H9 (cell line): Measurements from ENCODE around the gene CES5A. TPM values are rescaled to one million over a fixed set of nuclear protein-coding genes. Genes with fewer than 3 reads are reported as not detected.

Experiments used
- DNase-seq: peaks from one replicate; pipeline ENCODE4 v3.0.0-alpha.2; 2017
- H2AFZ ChIP-seq: one replicate; pipeline ENCODE4 v1.6.1; 2013; ENCODE audit warnings: mild to moderate bottlenecking, low read length, control low read depth, moderate library complexity
- H2AK5ac ChIP-seq: 2 replicates; pipeline ENCODE4 v1.6.1; 2013; ENCODE audit warnings: low read length, control low read depth, mixed read lengths; ENCODE audit not compliant: insufficient read length
- H2BK120ac ChIP-seq: one replicate; pipeline ENCODE4 v1.6.1; 2013; ENCODE audit warnings: low read depth, mild to moderate bottlenecking, low read length, control low read depth, inconsistent platforms; ENCODE audit not compliant: poor library complexity, severe bottlenecking
- H2BK12ac ChIP-seq: 2 replicates; pipeline ENCODE4 v1.6.1; 2013; ENCODE audit warnings: low read length, control low read depth, mixed read lengths, low read depth; ENCODE audit not compliant: insufficient read length
- H2BK15ac ChIP-seq: 2 replicates; pipeline ENCODE4 v1.6.1; 2013; ENCODE audit warnings: low read depth, low read length, control low read depth
- H2BK20ac ChIP-seq: one replicate; pipeline ENCODE4 v1.6.1; 2013; ENCODE audit warnings: low read depth, mild to moderate bottlenecking, low read length, control low read depth, inconsistent platforms; ENCODE audit not compliant: poor library complexity, severe bottlenecking
- H2BK5ac ChIP-seq: 2 replicates; pipeline ENCODE4 v1.6.1; 2013; ENCODE audit warnings: low read length, control low read depth, mixed read lengths; ENCODE audit not compliant: insufficient read length
- H3K14ac ChIP-seq: 2 replicates; pipeline ENCODE4 v1.6.1; 2013; ENCODE audit warnings: low read length, control low read depth; ENCODE audit not compliant: insufficient read depth
- H3K18ac ChIP-seq: 2 replicates; pipeline ENCODE4 v1.6.1; 2013; ENCODE audit warnings: low read depth, mild to moderate bottlenecking, mixed read lengths, low read length, control low read depth; ENCODE audit not compliant: insufficient read length
- H3K23ac ChIP-seq: 2 replicates; pipeline ENCODE4 v1.6.1; 2013; ENCODE audit warnings: low read length, control low read depth, mixed read lengths, low read depth; ENCODE audit not compliant: insufficient read length
- H3K23me2 ChIP-seq: 2 replicates; pipeline ENCODE4 v1.6.1; 2013; ENCODE audit warnings: low read depth, mild to moderate bottlenecking, mixed read lengths, low read length, control low read depth; ENCODE audit not compliant: insufficient read length, poor library complexity, severe bottlenecking
- H3K27ac ChIP-seq: 2 replicates; pipeline ENCODE4 v1.5.1; 2013; ENCODE audit warnings: low read length, control low read depth, mixed read lengths, low read depth; ENCODE audit not compliant: insufficient read length
- H3K27me3 ChIP-seq: 2 replicates; pipeline ENCODE4 v1.6.1; 2013; ENCODE audit warnings: low read length, control low read depth, inconsistent platforms; ENCODE audit not compliant: insufficient read depth
- H3K4ac ChIP-seq: 2 replicates; pipeline ENCODE4 v1.6.1; 2013; ENCODE audit warnings: low read depth, mild to moderate bottlenecking, control low read depth, inconsistent platforms, low read length, moderate library complexity
- H3K4me1 ChIP-seq: 2 replicates; pipeline ENCODE4 v1.6.1; 2013; ENCODE audit warnings: low read length, control low read depth, inconsistent platforms; ENCODE audit not compliant: insufficient read depth
- H3K4me2 ChIP-seq: 2 replicates; pipeline ENCODE4 v1.6.1; 2013; ENCODE audit warnings: low read length, control low read depth, mixed read lengths; ENCODE audit not compliant: insufficient read length, insufficient read depth
- H3K56ac ChIP-seq: 2 replicates; pipeline ENCODE4 v1.6.1; 2013; ENCODE audit warnings: low read depth, mild to moderate bottlenecking, mixed read lengths, low read length, control low read depth; ENCODE audit not compliant: insufficient read length
- H3K79me1 ChIP-seq: 2 replicates; pipeline ENCODE4 v1.6.1; 2013; ENCODE audit warnings: low read depth, mild to moderate bottlenecking, moderate library complexity, low read length, control low read depth, inconsistent platforms; ENCODE audit not compliant: insufficient read depth, poor library complexity, severe bottlenecking
- H3K79me2 ChIP-seq: 2 replicates; pipeline ENCODE4 v1.6.1; 2013; ENCODE audit warnings: low read length, control low read depth, inconsistent platforms; ENCODE audit not compliant: insufficient read depth
- H3K9ac ChIP-seq: 2 replicates; pipeline ENCODE4 v1.6.1; 2013; ENCODE audit warnings: low read length, control low read depth, mixed read lengths; ENCODE audit not compliant: insufficient read length; ENCODE audit errors: extremely low read depth
- H3K9me3 ChIP-seq: one replicate; pipeline ENCODE4 v1.6.1; 2013; ENCODE audit warnings: low read depth, low read length, inconsistent platforms; ENCODE audit not compliant: control insufficient read depth
- H3T11ph ChIP-seq: one replicate; pipeline ENCODE4 v1.6.1; 2013; ENCODE audit warnings: mild to moderate bottlenecking, low read length, control low read depth, inconsistent platforms
- H4K20me1 ChIP-seq: one replicate; pipeline ENCODE4 v1.6.1; 2013; ENCODE audit not compliant: control insufficient read depth, insufficient read length, insufficient read depth
- H4K5ac ChIP-seq: 2 replicates; pipeline ENCODE4 v1.6.1; 2013; ENCODE audit warnings: low read depth, mild to moderate bottlenecking, mixed read lengths, low read length, control low read depth; ENCODE audit not compliant: insufficient read length
- H4K8ac ChIP-seq: replicated peaks from 2 replicates; pipeline ENCODE4 v1.6.1; 2013; ENCODE audit warnings: low read length, control low read depth, mixed read lengths, low read depth; ENCODE audit not compliant: insufficient read length
- H4K91ac ChIP-seq: 2 replicates; pipeline ENCODE4 v1.6.1; 2013; ENCODE audit warnings: low read depth, mild to moderate bottlenecking, moderate library complexity, mixed read lengths, low read length, control low read depth; ENCODE audit not compliant: insufficient read length
- H3K27ac Mint-ChIP-seq, 3 experiments: 2 replicates in 2 of 3; 3 replicates in 1 of 3; pipeline ENCODE4 v1.8.0; 2020 to 2021; ENCODE audit warnings: mixed read lengths in 3 of 3, mild to moderate bottlenecking in 1 of 3, moderate library complexity in 1 of 3
- H3K27me3 Mint-ChIP-seq: 2 replicates; pipeline ENCODE4 v1.8.0; 2021; ENCODE audit warnings: low read depth, mild to moderate bottlenecking, moderate library complexity, mixed read lengths
- H3K36me3 Mint-ChIP-seq, 3 experiments: 2 replicates in 2 of 3; 3 replicates in 1 of 3; pipeline ENCODE4 v1.8.0; 2020 to 2021; ENCODE audit warnings: low read depth in 3 of 3, mixed read lengths in 3 of 3; ENCODE audit not compliant: insufficient read depth in 1 of 3
- H3K4me1 Mint-ChIP-seq, 2 experiments: 2 replicates each; pipeline ENCODE4 v1.8.0; 2020; ENCODE audit warnings: mixed read lengths in 2 of 2
- H3K4me3 Mint-ChIP-seq, 2 experiments: 2 replicates in 1 of 2; 3 replicates in 1 of 2; pipeline ENCODE4 v1.8.0; 2020 to 2021; ENCODE audit warnings: mild to moderate bottlenecking in 2 of 2, mixed read lengths in 2 of 2, moderate library complexity in 1 of 2
- H3K9me3 Mint-ChIP-seq, 2 experiments: 2 replicates in 1 of 2; 3 replicates in 1 of 2; pipeline ENCODE4 v1.8.0; 2020; ENCODE audit warnings: mild to moderate bottlenecking in 2 of 2, mixed read lengths in 2 of 2, moderate library complexity in 1 of 2
- CTCF ChIP-seq: fragments of 200-600 bp; sonication (generic); conservative IDR thresholded peaks from 3 replicates; pipeline ENCODE4 v1.8.0; 2021; ENCODE audit warnings: antibody characterized with exemption, mild to moderate bottlenecking
- WGBS: extraction: QIAGEN DNeasy Blood & Tissue Kit; methylation state at CpG from one replicate; pipeline ENCODE4 v1.1.7; 2013; ENCODE audit warnings: missing lambda C conversion rate, low lambda C conversion rate, mixed read lengths; ENCODE audit not compliant: insufficient read length; ENCODE audit errors: extremely low coverage; 5-methylcytosine and 5-hydroxymethylcytosine counted together
- total RNA-seq: library from RNA; stranded (reverse); gene quantifications from 2 replicates; pipeline ENCODE4 v1.2.1, GENCODE V29; 2021

CES5A gene
- total RNA-seq, 1 experiment from 2014 or later, result not detected

GRCh38 chr16:55853114-55853513, 22.1 kb downstream of the CES5A start:
- Histone ChIP-seq H2BK12ac (no peak overlapping the region), H3K27ac (no peak overlapping the region), H3K27me3 (no peaks in the 10 kb centered on the region), H2BK120ac (no peak overlapping the region), H2BK20ac (no peak overlapping the region), H3K79me1 (no peaks in the 10 kb centered on the region), H4K5ac (no peak overlapping the region), H2BK15ac (no peak overlapping the region), H2AK5ac (no peak overlapping the region), H3K4me2 (no peak overlapping the region), H3K4me1 (no peaks in the 10 kb centered on the region; the same call in 1 of the 2 replicates), H3T11ph (no peak overlapping the region), H3K23me2 (no peaks in the 10 kb centered on the region), H4K8ac (no peak overlapping the region), H4K20me1 (no peaks in the 10 kb centered on the region), H3K4ac (no peak overlapping the region), H2AFZ (no peak overlapping the region), H4K91ac (no peak overlapping the region), H2BK5ac (no peak overlapping the region), H3K56ac (no peak overlapping the region), H3K79me2 (no peaks in the 10 kb centered on the region), H3K14ac (no peak overlapping the region), H3K23ac (no peak overlapping the region), H3K18ac (no peak overlapping the region), H3K9me3 (no peaks in the 10 kb centered on the region), H3K9ac (no peak overlapping the region)
- H3K36me3 Mint-ChIP-seq, result no peaks in the 10 kb centered on the region
- no CpG with 5 or more reads among the region's 3 CpGs for WGBS
- H3K27me3 Mint-ChIP-seq, result peaks cover 8% of the 10 kb centered on the region
- TF ChIP-seq CTCF, result no peak
- H3K9me3 Mint-ChIP-seq, result no peaks in the 10 kb centered on the region
- no peak overlapping the region for H3K4me3 Mint-ChIP-seq
- no peaks in the 10 kb centered on the region; a peak in 1 of 4 replicates for H3K4me1 Mint-ChIP-seq
- H3K27ac Mint-ChIP-seq, result no peak overlapping the region
- no peak for DNase-seq
